ENCODE data around the gene C1orf21. TPM values are rescaled to one million over a fixed set of nuclear protein-coding genes. Genes with fewer than 3 reads are reported as not detected.

The C1orf21 gene
- polyA plus RNA-seq, 3 donors, result 0.23 to 1.1 (median 0.28) TPM

- peaks cover 0 to 3% (median 0%) of the 10 kb centered on the region in 3 donors for H3K27me3 Mint-ChIP-seq (ENCODE audit: low read depth in 3 of 3)
- Histone ChIP-seq H3K27ac (ENCODE audit: low read depth in 1 of 2, low read length in 2 of 2) (no peak overlapping the region), H3K4me3 (replicated peaks in 1 of 3; ENCODE audit: low read depth in 2 of 3, low read length in 3 of 3) (no peak overlapping the region), H3K27me3 (ENCODE audit: control insufficient read depth in 2 of 2, insufficient read depth in 2 of 2, low read length in 2 of 2) (no peaks in the 10 kb centered on the region), H3K36me3 (replicated peaks in 1 of 2; ENCODE audit: control insufficient read depth in 1 of 2, insufficient read depth in 2 of 2, low read length in 2 of 2) (no peaks in the 10 kb centered on the region), H3K4me2 (replicated peaks; ENCODE audit: extremely low read depth, low read length, poor library complexity, severe bottlenecking) (no peak overlapping the region), H2AFZ (ENCODE audit: insufficient read depth, low read depth, low read length, poor library complexity, severe bottlenecking) (no peak overlapping the region), H3K9me3 (replicated peaks in 1 of 2; ENCODE audit: control insufficient read depth in 1 of 2, insufficient read depth in 1 of 2, low read length in 2 of 2) (no peaks in the 10 kb centered on the region), H4K20me1 (ENCODE audit: insufficient read depth, low read length) (no peaks in the 10 kb centered on the region), H3K9ac (ENCODE audit: insufficient read depth, low read length, poor library complexity, severe bottlenecking) (no peak overlapping the region), H3K79me2 (ENCODE audit: insufficient read depth, low read length) (no peaks in the 10 kb centered on the region), H3K4me1 (ENCODE audit: control insufficient read depth in 1 of 2, insufficient read depth in 2 of 2, low read length in 2 of 2) (no peaks in the 10 kb centered on the region)
- 83% methylated on average over 4 of the region's 4 CpGs for WGBS (ENCODE audit: insufficient coverage)
- intact Hi-C loops (cut with micrococcal nuclease), result no loop called here
- no peak overlapping the region for H3K27ac Mint-ChIP-seq
- TF ChIP-seq CTCF (IDR thresholded peaks at IDR 0.05), result no peak
- no peak for DNase-seq
- peaks cover 0 to 4% of the 10 kb centered on the region in 2 donors for H3K36me3 Mint-ChIP-seq
- no peak overlapping the region for H3K4me3 Mint-ChIP-seq
- H3K9me3 Mint-ChIP-seq, result peaks cover 0 to 5% (median 0%) of the 10 kb centered on the region in 7 donors
- H3K4me1 Mint-ChIP-seq, result peaks cover 2% of the 10 kb centered on the region
Measured at GRCh38 chr1:184518736-184519357, 132.0 kb downstream of the C1orf21 start.

- intact Hi-C loops (cut with micrococcal nuclease), result no loop called here
- H3K27ac Mint-ChIP-seq, result no peak overlapping the region
- Histone ChIP-seq H4K20me1 (ENCODE audit: insufficient read depth, low read length) (no peaks in the 10 kb centered on the region), H2AFZ (ENCODE audit: insufficient read depth, low read depth, low read length, poor library complexity, severe bottlenecking) (no peak overlapping the region), H3K79me2 (ENCODE audit: insufficient read depth, low read length) (no peaks in the 10 kb centered on the region), H3K9me3 (replicated peaks in 1 of 2; ENCODE audit: control insufficient read depth in 1 of 2, insufficient read depth in 1 of 2, low read length in 2 of 2) (no peaks in the 10 kb centered on the region), H3K36me3 (replicated peaks in 1 of 2; ENCODE audit: control insufficient read depth in 1 of 2, insufficient read depth in 2 of 2, low read length in 2 of 2) (no peaks in the 10 kb centered on the region), H3K27me3 (ENCODE audit: control insufficient read depth in 2 of 2, insufficient read depth in 2 of 2, low read length in 2 of 2) (no peaks in the 10 kb centered on the region), H3K9ac (ENCODE audit: insufficient read depth, low read length, poor library complexity, severe bottlenecking) (no peak overlapping the region), H3K4me1 (ENCODE audit: control insufficient read depth in 1 of 2, insufficient read depth in 2 of 2, low read length in 2 of 2) (no peaks in the 10 kb centered on the region), H3K4me2 (replicated peaks; ENCODE audit: extremely low read depth, low read length, poor library complexity, severe bottlenecking) (no peak overlapping the region), H3K27ac (ENCODE audit: low read depth in 1 of 2, low read length in 2 of 2) (no peak overlapping the region), H3K4me3 (replicated peaks in 1 of 3; ENCODE audit: low read depth in 2 of 3, low read length in 3 of 3) (no peak overlapping the region)
- peaks cover 0 to 2% (median 0%) of the 10 kb centered on the region in 3 donors for H3K27me3 Mint-ChIP-seq (ENCODE audit: low read depth in 3 of 3)
- H3K9me3 Mint-ChIP-seq, result peaks cover 0 to 5% (median 0%) of the 10 kb centered on the region in 7 donors
- no peak for DNase-seq
- TF ChIP-seq CTCF (IDR thresholded peaks at IDR 0.05), result no peak
- WGBS (ENCODE audit: insufficient coverage), result no CpG with 5 or more reads among the region's 2 CpGs
- no peaks in the 10 kb centered on the region for H3K4me1 Mint-ChIP-seq
- H3K4me3 Mint-ChIP-seq, result no peak overlapping the region
- H3K36me3 Mint-ChIP-seq, result peaks cover 0 to 4% of the 10 kb centered on the region in 2 donors
Measured at GRCh38 chr1:184520336-184520735, 133.5 kb downstream of the C1orf21 start.
